Measurements from ENCODE around the gene CDK5. TPM values are rescaled to one million over a fixed set of nuclear protein-coding genes. Genes with fewer than 3 reads are reported as not detected.
A peak's percentile ranks its signal among the peaks of the same experiment; 100 is the strongest.

CDK5 gene
- total and polyA plus RNA-seq, 9 of the 15 experiments (the other 6 are each of a cell fraction or from before 2014, with no cell fraction given): 3.2 to 38.0 (median 27.5) TPM

DNA sequence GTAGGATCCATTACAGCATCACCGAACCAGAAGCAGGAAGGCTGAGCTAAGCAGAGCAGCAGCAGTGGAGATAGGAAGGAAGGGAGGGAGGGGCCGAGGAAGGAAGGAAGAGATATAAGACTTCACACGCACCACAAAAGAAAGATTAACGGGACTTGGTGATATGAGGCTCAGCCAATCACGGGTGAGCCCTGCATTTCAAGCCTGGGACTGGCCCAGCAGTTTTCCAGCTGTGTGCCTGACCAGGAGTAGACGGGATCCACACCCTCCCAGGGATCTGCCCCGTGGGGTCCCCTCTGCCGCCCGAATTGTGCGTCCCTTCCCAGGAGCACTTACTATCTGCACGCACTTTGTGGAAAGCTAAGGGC lies 49.6 kb downstream of the CDK5 start (continued):
- TF ChIP-seq, protein P1, sequence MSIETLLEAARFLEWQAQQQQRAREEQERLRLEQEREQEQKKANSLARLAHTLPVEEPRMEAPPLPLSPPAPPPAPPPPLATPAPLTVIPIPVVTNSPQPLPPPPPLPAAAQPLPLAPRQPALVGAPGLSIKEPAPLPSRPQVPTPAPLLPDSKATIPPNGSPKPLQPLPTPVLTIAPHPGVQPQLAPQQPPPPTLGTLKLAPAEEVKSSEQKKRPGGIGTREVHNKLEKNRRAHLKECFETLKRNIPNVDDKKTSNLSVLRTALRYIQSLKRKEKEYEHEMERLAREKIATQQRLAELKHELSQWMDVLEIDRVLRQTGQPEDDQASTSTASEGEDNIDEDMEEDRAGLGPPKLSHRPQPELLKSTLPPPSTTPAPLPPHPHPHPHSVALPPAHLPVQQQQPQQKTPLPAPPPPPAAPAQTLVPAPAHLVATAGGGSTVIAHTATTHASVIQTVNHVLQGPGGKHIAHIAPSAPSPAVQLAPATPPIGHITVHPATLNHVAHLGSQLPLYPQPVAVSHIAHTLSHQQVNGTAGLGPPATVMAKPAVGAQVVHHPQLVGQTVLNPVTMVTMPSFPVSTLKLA (conservative IDR thresholded peaks at IDR 0.05): no peak
- TF ChIP-seq GTF2E2 (tag; IDR thresholded peaks at IDR 0.05): no peak
- no peak for TF ChIP-seq TGIF2 (CRISPR knock-in tag; IDR thresholded peaks at IDR 0.05)
- peak; percentile 56; the same call in 1 of the 2 replicates for TF ChIP-seq NCOA1 (IDR thresholded peaks at IDR 0.05; ENCODE audit: low read depth)
- no peak for TF ChIP-seq ZNF436 (CRISPR knock-in tag; IDR thresholded peaks at IDR 0.05)
- TF ChIP-seq NFXL1 (CRISPR knock-in tag; IDR thresholded peaks at IDR 0.05): no peak; the same call in 1 of the 2 replicates
- TF ChIP-seq ATF1 (CRISPR knock-in tag; IDR thresholded peaks at IDR 0.05): no peak
- no peak for TF ChIP-seq ATF1 (tag; IDR thresholded peaks at IDR 0.05)
- TF ChIP-seq ZNF140 (CRISPR knock-in tag; IDR thresholded peaks at IDR 0.05): no peak
- no peak for TF ChIP-seq ZFPM2 (CRISPR knock-in tag; IDR thresholded peaks at IDR 0.05)
- TF ChIP-seq BRCA1 (IDR thresholded peaks at IDR 0.05): no peak
- no peak for TF ChIP-seq BRCA1 (CRISPR knock-in tag; IDR thresholded peaks at IDR 0.05)
- no peak for TF ChIP-seq ZNF217 (CRISPR knock-in tag; IDR thresholded peaks at IDR 0.05)
- no peak for TF ChIP-seq U2AF1 (optimal IDR thresholded peaks at IDR 0.05; ENCODE audit: low read depth, low read length)
- no peak for TF ChIP-seq NEUROD1 (IDR thresholded peaks at IDR 0.05; ENCODE audit: borderline replicate concordance, low read depth, low read length, partially characterized antibody)
- TF ChIP-seq, protein P2, sequence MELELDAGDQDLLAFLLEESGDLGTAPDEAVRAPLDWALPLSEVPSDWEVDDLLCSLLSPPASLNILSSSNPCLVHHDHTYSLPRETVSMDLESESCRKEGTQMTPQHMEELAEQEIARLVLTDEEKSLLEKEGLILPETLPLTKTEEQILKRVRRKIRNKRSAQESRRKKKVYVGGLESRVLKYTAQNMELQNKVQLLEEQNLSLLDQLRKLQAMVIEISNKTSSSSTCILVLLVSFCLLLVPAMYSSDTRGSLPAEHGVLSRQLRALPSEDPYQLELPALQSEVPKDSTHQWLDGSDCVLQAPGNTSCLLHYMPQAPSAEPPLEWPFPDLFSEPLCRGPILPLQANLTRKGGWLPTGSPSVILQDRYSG (tag; conservative IDR thresholded peaks at IDR 0.05; ENCODE audit: low read depth): no peak
- TF ChIP-seq ELK1 (CRISPR knock-in tag; IDR thresholded peaks at IDR 0.05): no peak
- no peak for TF ChIP-seq IRF9 (tag; IDR thresholded peaks at IDR 0.05)
- TF ChIP-seq ELF2 (CRISPR knock-in tag; IDR thresholded peaks at IDR 0.05): no peak
- TF ChIP-seq ZBTB7A (IDR thresholded peaks at IDR 0.05; ENCODE audit: borderline replicate concordance, control insufficient read depth, low read depth, low read length): no peak
- peak in 1 of 2 experiments; percentile 76; a peak in 2 of 4 replicates for TF ChIP-seq ARNT (IDR thresholded peaks at IDR 0.05)
- no peak for TF ChIP-seq L3MBTL2 (IDR thresholded peaks at IDR 0.05)
- TF ChIP-seq TAL1 (IDR thresholded peaks at IDR 0.05): peak; percentile 85
- no peak for TF ChIP-seq FOXP4 (CRISPR knock-in tag; IDR thresholded peaks at IDR 0.05; ENCODE audit: borderline replicate concordance)
- no peak for TF ChIP-seq GATA2 (CRISPR knock-in tag; IDR thresholded peaks at IDR 0.05)
- TF ChIP-seq PTRF (tag; IDR thresholded peaks at IDR 0.05): no peak

All from K562 (cell line).